ENCODE data around the gene SULF2.

Gene SULF2

GRCh38 chr20:47737923-47738322 lies 47.4 kb downstream of the SULF2 start:
- DNase-seq (ENCODE audit: low read depth in 2 of 2), result no peak

GRCh38 chr20:47736570-47737152 lies 48.6 kb downstream of the SULF2 start:
- no peak for DNase-seq (ENCODE audit: low read depth in 2 of 2)

GRCh38 chr20:47735412-47736400 lies 49.6 kb downstream of the SULF2 start:
- DNase-seq (ENCODE audit: low read depth in 2 of 2), result no peak

- DNase-seq (ENCODE audit: low read depth in 2 of 2), result no peak
These were observed 50.4 kb downstream of the SULF2 start for GRCh38 chr20:47734870-47735269.

- DNase-seq (ENCODE audit: low read depth in 2 of 2), result no peak
These were observed 51.4 kb downstream of the SULF2 start for GRCh38 chr20:47733892-47734291.

- DNase-seq (ENCODE audit: low read depth in 2 of 2), result no peak
These were observed 54.5 kb downstream of the SULF2 start for GRCh38 chr20:47730744-47731143.

GRCh38 chr20:47729472-47729871 lies 55.8 kb downstream of the SULF2 start:
- DNase-seq (ENCODE audit: low read depth in 2 of 2), result no peak

- DNase-seq (ENCODE audit: low read depth in 2 of 2), result no peak
These were observed 57.3 kb downstream of the SULF2 start for GRCh38 chr20:47727909-47728361.

- peak in 1 of 2 donors; percentile 33 for DNase-seq (ENCODE audit: low read depth in 2 of 2)
These were observed 58.0 kb downstream of the SULF2 start for GRCh38 chr20:47727170-47727880.

- DNase-seq (ENCODE audit: low read depth in 2 of 2), result no peak
These were observed 58.6 kb downstream of the SULF2 start for GRCh38 chr20:47726632-47727031.

GRCh38 chr20:47725248-47725973 lies 59.9 kb downstream of the SULF2 start:
- DNase-seq (ENCODE audit: low read depth in 2 of 2), result peak; percentile 41 to 58

GRCh38 chr20:47724910-47725247 lies 60.4 kb downstream of the SULF2 start:
- DNase-seq (ENCODE audit: low read depth in 2 of 2), result no peak

GRCh38 chr20:47724396-47724795 lies 60.9 kb downstream of the SULF2 start:
- DNase-seq (ENCODE audit: low read depth in 2 of 2), result no peak

- DNase-seq (ENCODE audit: low read depth in 2 of 2), result no peak
These were observed 62.0 kb downstream of the SULF2 start for GRCh38 chr20:47723322-47723721.

- DNase-seq (ENCODE audit: low read depth in 2 of 2), result no peak
These were observed 64.4 kb downstream of the SULF2 start for GRCh38 chr20:47720636-47721427.

- no peak for DNase-seq (ENCODE audit: low read depth in 2 of 2)
These were observed 65.7 kb downstream of the SULF2 start for GRCh38 chr20:47719625-47720024.

GRCh38 chr20:47719211-47719610 lies 66.1 kb downstream of the SULF2 start:
- no peak for DNase-seq (ENCODE audit: low read depth in 2 of 2)

- no peak for DNase-seq (ENCODE audit: low read depth in 2 of 2)
These were observed 66.9 kb downstream of the SULF2 start for GRCh38 chr20:47718398-47718797.

GRCh38 chr20:47717421-47717820 lies 67.9 kb downstream of the SULF2 start:
- no peak for DNase-seq (ENCODE audit: low read depth in 2 of 2)

- DNase-seq (ENCODE audit: low read depth in 2 of 2), result no peak
These were observed 71.3 kb downstream of the SULF2 start for GRCh38 chr20:47713878-47714450.

GRCh38 chr20:47713163-47713562 lies 72.1 kb downstream of the SULF2 start:
- no peak for DNase-seq (ENCODE audit: low read depth in 2 of 2)

All from stimulated activated CD4-positive, alpha-beta T cell treated with anti-CD3 and anti-CD28 coated beads, Interleukin-1b, Interleukin-23, amount 100 ng/mL, for 1 hour (primary cell).